GM13976 (cell line): ENCODE results near the gene QPRT.
A peak's percentile ranks its signal among the peaks of the same experiment; 100 is the strongest.
"Not testable (repeated sequence)": the region's sequence is repeated elsewhere in the genome, so short reads cannot be mapped to it uniquely, and the experiment has no call there.

Experiments
- DNase-seq: peaks from one replicate; pipeline ENCODE4 v3.0.0; 2012; ENCODE audit warnings: low spot score
- CTCF ChIP-seq: IDR thresholded peaks from 2 replicates; pipeline ENCODE4 v1.5.1; 2012; ENCODE audit warnings: borderline replicate concordance, mild to moderate bottlenecking; ENCODE audit not compliant: insufficient read depth; ENCODE audit errors: extremely low read depth, missing control alignments, control extremely low read depth
- in situ Hi-C: fragments of 300-500 bp; cut with MboI; formaldehyde crosslinking; loops from one replicate; pipeline ENCODE4 v1.12.0; 2022; ENCODE audit warnings: low sequenced_read_pairs, mixed read lengths, inconsistent platforms; ENCODE audit not compliant: unreplicated experiment

Gene QPRT

GRCh38 chr16:29700253-29700987 lies 21.4 kb downstream of the QPRT start:
- peak; percentile 77 for TF ChIP-seq CTCF
- in situ Hi-C loops, result no loop called here
- peak; percentile 79 for DNase-seq

GRCh38 chr16:29701214-29701555 lies 22.2 kb downstream of the QPRT start:
- TF ChIP-seq CTCF, result no peak
- in situ Hi-C loops, result no loop called here
- no peak for DNase-seq

- no peak for TF ChIP-seq CTCF
- in situ Hi-C loops, result no loop called here
- DNase-seq, result peak; percentile 32
These were observed 23.3 kb downstream of the QPRT start for GRCh38 chr16:29702269-29702668.

GRCh38 chr16:29705030-29705429 lies 26.1 kb downstream of the QPRT start:
- in situ Hi-C loops, result no loop called here
- TF ChIP-seq CTCF, result no peak
- DNase-seq, result no peak

GRCh38 chr16:29707160-29707559 lies 28.2 kb downstream of the QPRT start:
- DNase-seq, in situ Hi-C loops: not testable (repeated sequence)

GRCh38 chr16:29708917-29709600 lies 30.1 kb downstream of the QPRT start:
- no peak for DNase-seq
- no peak for TF ChIP-seq CTCF
- in situ Hi-C loops, result no loop called here

GRCh38 chr16:29709657-29710056 lies 30.7 kb downstream of the QPRT start:
- in situ Hi-C loops, result loop anchor here (10.0 kb wide), 1 partner anchor 65 kb away; no protein-coding TSS in a partner anchor
- DNase-seq, result not testable (repeated sequence)
